SK-N-SH treated with all-trans-retinoic acid at 6 μM for 48 hours (cell line): ENCODE data around the gene MFF.

Source experiments
- ARNTL ChIP-seq: fragments of 450-650 bp; formaldehyde crosslinking; IDR thresholded peaks from 2 replicates; pipeline ENCODE4 v1.5.0; 2020; ENCODE audit warnings: low read depth, mild to moderate bottlenecking, moderate library complexity, borderline replicate concordance
- BACH2 ChIP-seq: fragments of 250-450 bp; sonication (Bioruptor Pico); IDR thresholded peaks from 2 replicates; pipeline ENCODE4 v1.9.0; 2021; ENCODE audit warnings: mild to moderate bottlenecking, borderline replicate concordance
- CREB5 ChIP-seq: fragments of 250-450 bp; sonication (Bioruptor Pico); IDR thresholded peaks from 2 replicates; pipeline ENCODE4 v1.5.1; 2020; ENCODE audit warnings: low read depth, mild to moderate bottlenecking, moderate library complexity
- GLIS3 ChIP-seq: fragments of 250-450 bp; sonication (Bioruptor Pico); IDR thresholded peaks from 2 replicates; pipeline ENCODE4 v1.5.0; 2020; ENCODE audit warnings: mild to moderate bottlenecking, moderate library complexity
- ISL1 ChIP-seq: fragments of 250-450 bp; sonication (Bioruptor Pico); IDR thresholded peaks from 2 replicates; pipeline ENCODE4 v2.1.2; 2022; ENCODE audit warnings: mild to moderate bottlenecking, moderate library complexity
- PATZ1 ChIP-seq: fragments of 250-450 bp; sonication (Bioruptor Pico); IDR thresholded peaks from 2 replicates; pipeline ENCODE4 v1.8.0; 2020; ENCODE audit warnings: mild to moderate bottlenecking, moderate library complexity, borderline replicate concordance
- POU6F1 ChIP-seq: fragments of 250-450 bp; sonication (Bioruptor Pico); IDR thresholded peaks from 2 replicates; pipeline ENCODE4 v1.8.0; 2021; ENCODE audit warnings: low read depth, mild to moderate bottlenecking, moderate library complexity, borderline replicate concordance
- TOX ChIP-seq: fragments of 250-450 bp; sonication (Bioruptor Pico); IDR thresholded peaks from 2 replicates; pipeline ENCODE4 v1.8.0; 2021; ENCODE audit warnings: mild to moderate bottlenecking, moderate library complexity, borderline replicate concordance
- ZFP3 ChIP-seq: fragments of 250-450 bp; sonication (Bioruptor Pico); IDR thresholded peaks from 2 replicates; pipeline ENCODE4 v1.5.0; 2020; ENCODE audit warnings: mild to moderate bottlenecking, moderate library complexity
- ZFP30 ChIP-seq: fragments of 450-650 bp; formaldehyde crosslinking; IDR thresholded peaks from 2 replicates; pipeline ENCODE4 v1.5.0; 2022; ENCODE audit warnings: mild to moderate bottlenecking, moderate library complexity
- ZNF565 ChIP-seq: fragments of 450-650 bp; formaldehyde crosslinking; conservative IDR thresholded peaks from 2 replicates; pipeline ENCODE4 v1.5.0; 2020; ENCODE audit warnings: low read depth, mild to moderate bottlenecking, moderate library complexity
- ZNF70 ChIP-seq: fragments of 450-650 bp; formaldehyde crosslinking; IDR thresholded peaks from 2 replicates; pipeline ENCODE4 v1.5.0; 2020; ENCODE audit warnings: mild to moderate bottlenecking, moderate library complexity
- ZNF8 ChIP-seq: fragments of 450-650 bp; formaldehyde crosslinking; IDR thresholded peaks from 2 replicates; pipeline ENCODE4 v1.5.0; 2020; ENCODE audit warnings: mild to moderate bottlenecking, moderate library complexity

GRCh38 chr2:227386630-227387029, 61.6 kb downstream of the MFF start:
- TF ChIP-seq ZNF565: no peak
- TF ChIP-seq ARNTL: no peak
- TF ChIP-seq ZNF8 (CRISPR knock-in tag): no peak
- TF ChIP-seq GLIS3 (CRISPR knock-in tag): no peak
- TF ChIP-seq PATZ1: no peak
- no peak for TF ChIP-seq ZNF70 (CRISPR knock-in tag)
- no peak for TF ChIP-seq TOX
- TF ChIP-seq ZFP30: no peak
- TF ChIP-seq BACH2 (CRISPR knock-in tag): no peak
- no peak for TF ChIP-seq ZFP3
- TF ChIP-seq CREB5 (CRISPR knock-in tag): no peak
- TF ChIP-seq POU6F1 (CRISPR knock-in tag): no peak
- no peak for TF ChIP-seq ISL1 (CRISPR knock-in tag)
